Stimulated activated CD8-positive, alpha-beta memory T cell treated with anti-CD3 and anti-CD28 coated beads, Interleukin-4, amount 100 ng/mL, for 1 hour (primary cell): ENCODE measurements around the gene P2RY8.
A peak's percentile ranks its signal among the peaks of the same experiment; 100 is the strongest.
"Not testable (repeated sequence)": the region's sequence is repeated elsewhere in the genome, so short reads cannot be mapped to it uniquely, and the experiment has no call there.

Source experiments
- DNase-seq, 2 donors: peaks; one replicate each; pipeline ENCODE4 v3.0.0-alpha.2; 2020; ENCODE audit warnings: low read depth in 2 of 2, low spot score in 1 of 2

P2RY8 gene

DNA sequence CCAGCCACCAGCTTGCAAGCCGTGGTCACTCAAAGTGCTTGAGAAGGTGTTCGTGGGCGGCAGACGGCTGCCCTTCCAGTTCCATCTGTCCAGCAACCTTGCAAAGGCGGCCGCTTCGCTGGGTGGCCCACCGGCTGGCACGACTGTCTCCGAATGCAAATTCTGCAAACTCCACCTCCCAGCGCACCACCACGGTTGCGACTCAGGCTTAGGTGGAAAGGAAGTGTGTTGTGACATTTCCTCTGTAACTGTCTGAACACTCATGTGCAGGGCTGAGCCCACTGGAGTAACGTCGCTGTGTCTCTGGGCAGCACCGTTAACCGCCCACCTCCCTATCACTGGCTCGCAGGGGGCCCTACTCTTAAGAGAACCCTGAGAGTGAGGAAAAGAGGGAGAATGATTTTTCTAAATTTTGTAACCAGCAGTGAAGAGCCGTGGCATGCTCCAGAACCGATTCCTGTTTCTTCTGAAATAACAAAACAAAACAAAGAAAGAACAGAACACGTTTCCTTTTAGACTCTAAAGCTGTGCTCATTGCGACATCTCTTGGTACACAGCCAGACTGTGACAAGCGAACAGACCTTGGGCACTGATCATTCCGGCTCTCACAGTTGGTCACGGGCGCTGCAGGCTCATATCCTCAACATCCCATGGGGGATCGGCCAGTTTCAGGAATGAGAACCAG, at the start of gene P2RY8:
TSS of gene P2RY8 (minus strand) at position 155 of the 685 bp plus-strand sequence. CDS start 70,627 bp downstream, outside the sequence.
- DNase-seq: peak; percentile 47 to 61

- no peak for DNase-seq
Measured at GRCh38 chrX:1584237-1585011, 47.4 kb upstream of the P2RY8 start.

- DNase-seq: no peak
Measured at GRCh38 chrX:1582686-1583437, 45.9 kb upstream of the P2RY8 start.

DNA sequence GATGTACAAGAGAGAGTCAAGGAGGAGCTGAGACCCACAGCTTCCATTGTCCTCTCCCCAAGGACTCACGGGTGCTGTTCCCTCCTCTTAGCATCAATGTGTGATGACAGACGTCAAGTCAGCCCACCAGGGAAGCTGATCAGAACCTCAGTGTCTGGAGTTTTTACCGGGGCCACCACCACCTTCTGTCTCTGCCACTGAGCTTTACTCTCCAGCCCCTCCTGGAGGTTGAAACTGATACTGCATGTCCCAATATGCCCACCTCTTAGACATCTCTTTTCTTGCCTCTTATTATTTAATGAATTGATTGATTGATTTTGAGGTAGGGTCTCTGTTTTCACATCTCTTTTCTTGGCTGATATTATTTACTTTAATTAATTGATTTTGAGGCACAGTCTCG, 44.1 kb upstream of the P2RY8 start:
- peak in 1 of 2 donors; percentile 54 for DNase-seq

DNA sequence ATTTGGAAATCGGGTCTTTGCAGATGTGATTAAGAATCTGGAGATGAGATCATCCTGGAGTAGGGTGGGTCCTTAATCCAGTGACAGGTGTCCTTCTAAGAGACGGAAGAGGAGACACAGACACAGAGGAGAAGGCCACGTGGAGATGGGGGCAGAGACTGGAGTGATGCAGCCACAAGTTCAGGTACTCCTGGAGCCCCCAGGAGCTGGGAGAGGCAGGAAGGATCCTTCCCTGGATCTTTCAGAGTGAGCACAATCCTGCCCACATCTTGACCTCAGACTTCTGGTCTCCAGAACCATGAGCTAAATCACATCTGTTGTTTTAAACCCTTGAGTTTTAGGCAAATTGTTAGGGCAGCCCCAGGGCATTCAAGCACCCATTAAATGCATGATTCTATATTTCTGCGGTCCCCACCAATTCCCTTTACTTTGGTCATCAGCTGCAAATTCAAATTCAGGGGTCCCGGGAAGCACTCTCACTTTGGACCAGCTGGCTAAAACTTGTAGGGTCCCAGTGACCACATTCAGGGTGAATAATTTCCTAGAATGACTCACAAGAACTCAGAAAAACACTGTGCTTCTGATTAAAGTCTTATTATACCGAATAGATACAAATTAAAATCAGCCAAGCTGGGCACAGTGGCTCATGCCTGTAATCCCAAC, 41.7 kb upstream of the P2RY8 start:
- DNase-seq: no peak

GRCh38 chrX:1577845-1578244, 40.9 kb upstream of the P2RY8 start:
- no peak for DNase-seq

GRCh38 chrX:1576201-1576992, 39.4 kb upstream of the P2RY8 start:
- no peak for DNase-seq

GRCh38 chrX:1574181-1574580, 37.2 kb upstream of the P2RY8 start:
- DNase-seq: not testable (repeated sequence)

DNA sequence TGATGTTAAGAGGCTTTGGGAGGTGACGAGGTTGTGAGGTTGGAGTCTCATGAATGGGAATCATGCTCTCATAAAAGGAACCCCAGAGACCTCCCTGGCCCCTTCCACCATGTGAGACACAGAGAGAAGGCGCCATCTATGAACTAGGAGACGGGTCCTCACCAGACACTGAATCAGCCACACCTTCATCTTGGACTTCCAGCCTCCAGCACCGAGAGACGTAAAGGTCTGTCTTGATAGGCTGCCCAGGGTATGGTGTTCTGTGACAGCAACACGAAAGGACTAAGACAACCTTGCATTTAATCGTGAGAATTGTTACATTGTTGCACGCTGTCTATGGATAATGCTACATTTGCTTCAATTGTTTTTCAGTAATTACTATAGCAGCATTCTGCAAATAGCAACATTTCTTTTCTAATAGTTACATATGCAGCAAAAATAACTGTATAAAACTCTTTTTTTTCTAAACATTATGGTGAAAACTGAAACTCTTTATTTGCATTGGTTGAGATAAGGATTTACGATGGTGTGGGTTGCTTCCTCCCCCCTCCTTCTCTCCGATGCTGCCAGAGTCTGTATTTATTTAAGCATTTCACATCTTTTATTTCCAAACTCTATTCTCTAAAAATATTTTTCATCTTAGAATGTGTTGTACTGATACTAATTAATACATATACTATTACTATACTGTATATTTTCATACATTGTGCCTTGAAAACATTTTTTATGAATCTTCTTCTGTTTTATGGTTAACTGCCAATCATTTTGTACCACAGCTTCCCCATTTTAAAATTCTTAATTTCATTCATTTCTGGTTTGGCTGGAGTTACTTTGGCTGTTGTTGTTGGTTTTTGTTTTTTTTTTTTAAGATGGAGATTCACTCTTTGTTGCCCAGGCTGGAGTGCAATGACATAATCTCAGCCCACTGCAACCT, 28.0 kb upstream of the P2RY8 start:
- DNase-seq: no peak

DNA sequence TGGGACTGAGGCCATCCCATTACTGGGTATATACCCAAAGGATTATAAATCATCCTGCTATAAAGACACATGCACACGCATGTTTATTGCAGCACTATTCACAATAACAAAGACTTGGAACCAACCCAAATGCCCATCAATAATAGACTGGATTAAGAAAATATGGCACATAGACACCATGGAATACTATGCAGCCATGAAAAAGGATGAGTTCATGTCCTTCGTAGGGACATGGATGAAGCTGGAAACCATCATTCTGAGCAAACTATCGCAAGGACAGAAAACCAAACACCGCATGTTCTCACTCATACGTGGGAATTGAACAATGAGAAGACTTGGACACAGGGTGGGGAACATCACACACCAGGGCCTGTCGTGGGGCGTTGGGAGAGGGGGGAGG, 27.1 kb upstream of the P2RY8 start:
- DNase-seq: not testable (repeated sequence)

- no peak for DNase-seq
Measured at GRCh38 chrX:1561164-1561563, 24.2 kb upstream of the P2RY8 start.

- DNase-seq: no peak
Measured at GRCh38 chrX:1558761-1559468, 21.9 kb upstream of the P2RY8 start.

DNA sequence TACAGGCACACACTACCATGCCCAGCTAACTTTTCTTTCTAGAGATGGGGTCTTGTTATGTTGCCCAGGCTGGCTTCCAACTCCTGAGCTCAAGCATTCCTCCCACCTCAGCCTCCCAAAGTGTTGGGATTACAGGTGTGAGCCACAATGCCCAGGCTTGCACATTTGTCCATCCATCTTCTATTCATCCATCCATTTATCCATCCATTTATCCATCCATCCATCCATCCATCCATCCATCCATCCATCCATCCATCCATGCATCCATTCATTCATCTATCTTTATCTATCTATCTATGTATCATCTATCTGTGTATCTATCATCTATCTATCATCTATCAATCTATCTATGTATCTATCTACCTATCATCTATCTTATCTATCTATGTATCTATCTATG, 20.5 kb upstream of the P2RY8 start:
- not testable (repeated sequence) for DNase-seq

GRCh38 chrX:1555370-1555769, 18.4 kb upstream of the P2RY8 start:
- DNase-seq: no peak

GRCh38 chrX:1554469-1555210, 17.7 kb upstream of the P2RY8 start:
- DNase-seq: no peak

DNA sequence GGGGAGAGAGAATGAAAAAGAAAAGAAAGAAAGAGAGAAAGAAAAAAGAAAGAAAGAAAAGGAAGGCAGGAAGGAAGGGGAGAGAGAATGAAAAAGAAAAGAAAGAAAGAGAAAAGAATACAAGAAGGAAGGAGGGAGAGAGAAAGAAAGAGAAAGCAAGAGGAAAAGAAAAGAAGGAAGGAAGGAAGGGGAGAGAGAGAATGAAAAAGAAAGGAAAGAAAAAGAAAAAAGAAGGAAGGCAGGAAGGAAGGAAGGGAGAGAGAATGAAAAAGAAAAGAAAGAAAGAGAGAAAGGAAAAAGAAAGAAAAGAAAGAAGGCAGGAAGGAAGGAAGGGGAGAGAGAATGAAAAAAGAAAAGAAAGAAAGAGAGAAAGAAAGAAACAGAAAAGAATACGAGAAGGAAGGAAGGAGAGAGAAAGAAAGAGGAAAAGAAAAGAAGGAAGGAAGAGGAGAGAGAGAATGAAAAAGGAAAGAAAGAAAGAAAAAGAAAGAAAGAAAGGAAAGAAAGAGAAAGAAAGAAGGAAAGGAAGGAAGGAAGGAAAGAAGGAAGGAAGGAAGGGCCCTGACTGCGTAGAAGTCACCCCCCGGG, 15.1 kb upstream of the P2RY8 start:
- DNase-seq: no peak

DNA sequence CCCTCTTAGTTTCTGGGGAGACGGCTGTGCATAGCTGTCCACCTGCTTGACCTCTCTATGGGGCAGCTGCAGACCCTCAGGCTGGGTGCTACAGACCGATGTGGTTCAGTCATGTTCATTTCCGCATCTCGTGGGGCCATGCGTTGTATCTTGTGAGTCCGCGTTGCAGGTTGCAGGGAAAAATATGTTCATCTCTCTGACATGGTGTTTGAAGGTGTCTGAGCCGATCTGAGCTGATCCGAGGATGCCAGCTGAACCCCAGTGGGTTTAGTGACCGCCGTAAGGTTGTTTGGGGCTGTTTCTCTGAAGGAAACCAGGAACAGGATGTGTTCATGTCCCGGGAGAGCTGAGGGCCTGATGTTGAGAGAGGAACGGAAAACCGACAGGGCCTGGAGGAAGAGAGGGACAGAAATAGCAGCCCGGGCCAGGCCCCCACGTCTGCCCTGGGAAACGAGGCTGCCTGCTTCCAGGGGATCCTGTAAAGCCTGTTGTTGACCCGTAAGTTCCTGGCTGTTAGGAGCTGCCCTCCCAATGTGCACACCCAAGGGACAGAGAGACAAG, 9.8 kb upstream of the P2RY8 start:
- no peak for DNase-seq
